HL-60/S4 (cell line): ENCODE results near the gene GALR1.
"Not testable (repeated sequence)": the region's sequence is repeated elsewhere in the genome, so short reads cannot be mapped to it uniquely, and the experiment has no call there.

Source experiments
- in situ Hi-C: fragments of 300-500 bp; cut with MboI; formaldehyde crosslinking; loops from 2 replicates; pipeline ENCODE4 v1.14.3; 2022; ENCODE audit warnings: low sequenced_read_pairs

Gene GALR1

GRCh38 chr18:77250501-77250925, 865 bp downstream of the GALR1 start:
- in situ Hi-C loops = no loop called here

- in situ Hi-C loops = no loop called here
Observed at GRCh38 chr18:77250926-77251729, 1.5 kb downstream of the GALR1 start.

- in situ Hi-C loops = no loop called here
Observed at GRCh38 chr18:77251730-77252050, 2.0 kb downstream of the GALR1 start.

GRCh38 chr18:77254711-77255405, 5.2 kb downstream of the GALR1 start:
- in situ Hi-C loops = no loop called here

- in situ Hi-C loops = no loop called here
Observed at GRCh38 chr18:77255426-77256105, 5.9 kb downstream of the GALR1 start.

GRCh38 chr18:77262643-77263465, 13.2 kb downstream of the GALR1 start:
- in situ Hi-C loops = no loop called here

GRCh38 chr18:77263466-77263763, 13.8 kb downstream of the GALR1 start:
- in situ Hi-C loops = no loop called here

GRCh38 chr18:77267969-77268368, 18.3 kb downstream of the GALR1 start:
- in situ Hi-C loops = no loop called here

GRCh38 chr18:77268456-77268855, 18.8 kb downstream of the GALR1 start:
- in situ Hi-C loops = no loop called here

- in situ Hi-C loops = no loop called here
Observed at GRCh38 chr18:77271576-77272481, 22.2 kb downstream of the GALR1 start.

- in situ Hi-C loops = not testable (repeated sequence)
Observed at GRCh38 chr18:77290841-77291240, 41.2 kb downstream of the GALR1 start.

- in situ Hi-C loops = no loop called here
Observed at GRCh38 chr18:77298172-77298571, 48.5 kb downstream of the GALR1 start.

GRCh38 chr18:77299706-77300105, 50.1 kb downstream of the GALR1 start:
- in situ Hi-C loops = no loop called here

- in situ Hi-C loops = no loop called here
Observed at GRCh38 chr18:77300579-77300978, 50.9 kb downstream of the GALR1 start.

GRCh38 chr18:77304268-77304667, 54.6 kb downstream of the GALR1 start:
- in situ Hi-C loops = no loop called here

GRCh38 chr18:77305676-77306075, 56.0 kb downstream of the GALR1 start:
- in situ Hi-C loops = no loop called here

- in situ Hi-C loops = no loop called here
Observed at GRCh38 chr18:77308216-77308615, 58.6 kb downstream of the GALR1 start.

GRCh38 chr18:77314511-77314910, 64.9 kb downstream of the GALR1 start:
- in situ Hi-C loops = no loop called here

GRCh38 chr18:77314952-77315351, 65.3 kb downstream of the GALR1 start:
- in situ Hi-C loops = no loop called here

GRCh38 chr18:77316008-77316407, 66.4 kb downstream of the GALR1 start:
- in situ Hi-C loops = no loop called here
